Panc1 (cell line): ENCODE data around the gene RIPOR2. TPM values are rescaled to one million over a fixed set of nuclear protein-coding genes. Genes with fewer than 3 reads are reported as not detected.

Experiments
- ATAC-seq: fragments of 200-7000 bp; cut with Tn5 transposase; 2 replicates; pipeline ENCODE4 v1.9.1; 2020; ENCODE audit warnings: mild to moderate bottlenecking, moderate library complexity
- Bru-seq: library from RNA; stranded (reverse); fragments of 400-500 nt; gene quantifications from one replicate; lab custom pipeline; 2021; lab: Mats Ljungman, UMichigan
- BruChase-seq, 2 experiments: library from RNA; stranded (reverse); fragments of 400-500 nt; gene quantifications; one replicate each; lab custom pipeline; 2021; lab: Mats Ljungman, UMichigan
- BruUV-seq: library from RNA; stranded (reverse); fragments of 400-500 nt; replicated peaks from 2 replicates; lab custom pipeline; 2021; lab: Mats Ljungman, UMichigan
- CTCF ChIA-PET: fragments of 300-600 bp; sonication (Branson Sonifier 250); formaldehyde crosslinking; loops from one replicate; lab custom pipeline; 2022; ENCODE audit warnings: antibody characterized with exemption; lab: Charles Lee
- POLR2A ChIA-PET: fragments of 300-600 bp; sonication (Branson Sonifier 250); formaldehyde crosslinking; loops from one replicate; lab custom pipeline; 2022; ENCODE audit warnings: antibody characterized with exemption; lab: Charles Lee
- DNase-seq: peaks from one replicate; pipeline ENCODE4 v3.0.0-alpha.2; 2010; ENCODE audit warnings: low read depth, low spot score
- H3K27ac ChIP-seq: 2 replicates; pipeline ENCODE4 v1.5.1; 2011; ENCODE audit warnings: mild to moderate bottlenecking, low read length, inconsistent platforms
- H3K27me3 ChIP-seq: fragments of 200-500 bp; sonication (Bioruptor generic); 2 replicates; pipeline ENCODE4 v1.6.0; 2014; ENCODE audit warnings: low read length, inconsistent platforms; ENCODE audit not compliant: control insufficient read depth, insufficient read depth
- H3K36me3 ChIP-seq: fragments of 200-500 bp; sonication (Bioruptor generic); 2 replicates; pipeline ENCODE4 v1.5.1; 2014; ENCODE audit warnings: inconsistent platforms, mild to moderate bottlenecking, low read length, moderate library complexity; ENCODE audit not compliant: control insufficient read depth, insufficient read depth
- H3K4me1 ChIP-seq: 2 replicates; pipeline ENCODE4 v1.5.1; 2011; ENCODE audit warnings: inconsistent platforms, mild to moderate bottlenecking, low read length, moderate library complexity; ENCODE audit not compliant: control insufficient read depth, insufficient read depth
- H3K4me3 ChIP-seq, 2 experiments: 2 replicates each; pipeline ENCODE4 v1.5.1; 2011 to 2012; ENCODE audit warnings: low read depth in 2 of 2, low read length in 2 of 2, mild to moderate bottlenecking in 2 of 2, inconsistent platforms in 1 of 2, moderate library complexity in 1 of 2
- H3K9me3 ChIP-seq: fragments of 200-500 bp; sonication (Bioruptor generic); 2 replicates; pipeline ENCODE4 v1.5.1; 2014; ENCODE audit warnings: low read depth, mild to moderate bottlenecking, inconsistent platforms, low read length, moderate library complexity; ENCODE audit not compliant: control insufficient read depth, insufficient read depth
- POLR2AphosphoS5 ChIP-seq: IDR thresholded peaks from 2 replicates; pipeline ENCODE4 v1.6.1; 2012; ENCODE audit warnings: mild to moderate bottlenecking, low read depth, low read length, moderate library complexity
- SIN3A ChIP-seq: IDR thresholded peaks from 2 replicates; pipeline ENCODE4 v1.6.1; 2012; ENCODE audit warnings: low read depth, mild to moderate bottlenecking, low read length, moderate library complexity, borderline replicate concordance; ENCODE audit not compliant: insufficient read depth
- TCF7L2 ChIP-seq: IDR thresholded peaks from 2 replicates; pipeline ENCODE4 v1.6.1; 2011; ENCODE audit warnings: mild to moderate bottlenecking, low read depth, low read length, inconsistent platforms
- in situ Hi-C: cut with HindIII; loops from 2 replicates; pipeline ENCODE4 v1.10.0; 2016; ENCODE audit warnings: low sequenced_read_pairs, low pct_unique_long_range_greater_than_20kb
- intact Hi-C: fragments of 100-400 bp; cut with micrococcal nuclease; formaldehyde crosslinking; loops from one replicate; pipeline ENCODE4 v1.10.0; 2022; ENCODE audit not compliant: unreplicated experiment
- long read RNA-seq: library from polyadenylated mRNA; unstranded; transcript quantifications from one replicate; pipeline ENCODE4 v2.0.0, GENCODE V29; 2021; ENCODE audit not compliant: unreplicated experiment
- polyA plus RNA-seq: library from polyadenylated mRNA; unstranded; fragments of >200 nt; gene quantifications from one replicate; pipeline ENCODE4 v1.2.1, GENCODE V29; 2012; ENCODE audit warnings: missing spikeins; ENCODE audit not compliant: insufficient read length
- total RNA-seq: library from RNA; stranded (reverse); gene quantifications from one replicate; pipeline ENCODE4 v1.2.1, GENCODE V29; 2021; ENCODE audit not compliant: unreplicated experiment
- TF ChIP-seq, protein P1 (sequence below): fragments of 450-650 bp; IDR thresholded peaks from 2 replicates; pipeline ENCODE4 v1.5.1; 2017; ENCODE audit warnings: mild to moderate bottlenecking
- TF ChIP-seq, protein P2 (sequence below), 2 experiments: IDR thresholded peaks; 2 replicates each; pipeline ENCODE4 v1.6.1; 2011 to 2012; ENCODE audit warnings: low read depth in 2 of 2, control low read depth in 1 of 2, low read length in 1 of 2, mild to moderate bottlenecking in 1 of 2, moderate library complexity in 1 of 2; ENCODE audit not compliant: insufficient read depth in 1 of 2

The RIPOR2 gene, protein sequence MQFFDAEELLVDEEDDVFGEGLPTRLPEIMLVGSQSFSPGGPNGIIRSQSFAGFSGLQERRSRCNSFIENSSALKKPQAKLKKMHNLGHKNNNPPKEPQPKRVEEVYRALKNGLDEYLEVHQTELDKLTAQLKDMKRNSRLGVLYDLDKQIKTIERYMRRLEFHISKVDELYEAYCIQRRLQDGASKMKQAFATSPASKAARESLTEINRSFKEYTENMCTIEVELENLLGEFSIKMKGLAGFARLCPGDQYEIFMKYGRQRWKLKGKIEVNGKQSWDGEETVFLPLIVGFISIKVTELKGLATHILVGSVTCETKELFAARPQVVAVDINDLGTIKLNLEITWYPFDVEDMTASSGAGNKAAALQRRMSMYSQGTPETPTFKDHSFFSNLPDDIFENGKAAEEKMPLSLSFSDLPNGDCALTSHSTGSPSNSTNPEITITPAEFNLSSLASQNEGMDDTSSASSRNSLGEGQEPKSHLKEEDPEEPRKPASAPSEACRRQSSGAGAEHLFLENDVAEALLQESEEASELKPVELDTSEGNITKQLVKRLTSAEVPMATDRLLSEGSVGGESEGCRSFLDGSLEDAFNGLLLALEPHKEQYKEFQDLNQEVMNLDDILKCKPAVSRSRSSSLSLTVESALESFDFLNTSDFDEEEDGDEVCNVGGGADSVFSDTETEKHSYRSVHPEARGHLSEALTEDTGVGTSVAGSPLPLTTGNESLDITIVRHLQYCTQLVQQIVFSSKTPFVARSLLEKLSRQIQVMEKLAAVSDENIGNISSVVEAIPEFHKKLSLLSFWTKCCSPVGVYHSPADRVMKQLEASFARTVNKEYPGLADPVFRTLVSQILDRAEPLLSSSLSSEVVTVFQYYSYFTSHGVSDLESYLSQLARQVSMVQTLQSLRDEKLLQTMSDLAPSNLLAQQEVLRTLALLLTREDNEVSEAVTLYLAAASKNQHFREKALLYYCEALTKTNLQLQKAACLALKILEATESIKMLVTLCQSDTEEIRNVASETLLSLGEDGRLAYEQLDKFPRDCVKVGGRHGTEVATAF
- total RNA-seq (0.54 TPM), Bru-seq, nascent RNA (percentile 6 among the genes with signal in this experiment), BruChase-seq, experiment 1, labeled RNA remaining after a 2-hour chase (percentile 8 among the genes with signal in this experiment), BruChase-seq, experiment 2, labeled RNA remaining after a 6-hour chase (percentile 11 among the genes with signal in this experiment)
- polyA plus RNA-seq: not detected
- long read RNA-seq: 0 reads

DNA sequence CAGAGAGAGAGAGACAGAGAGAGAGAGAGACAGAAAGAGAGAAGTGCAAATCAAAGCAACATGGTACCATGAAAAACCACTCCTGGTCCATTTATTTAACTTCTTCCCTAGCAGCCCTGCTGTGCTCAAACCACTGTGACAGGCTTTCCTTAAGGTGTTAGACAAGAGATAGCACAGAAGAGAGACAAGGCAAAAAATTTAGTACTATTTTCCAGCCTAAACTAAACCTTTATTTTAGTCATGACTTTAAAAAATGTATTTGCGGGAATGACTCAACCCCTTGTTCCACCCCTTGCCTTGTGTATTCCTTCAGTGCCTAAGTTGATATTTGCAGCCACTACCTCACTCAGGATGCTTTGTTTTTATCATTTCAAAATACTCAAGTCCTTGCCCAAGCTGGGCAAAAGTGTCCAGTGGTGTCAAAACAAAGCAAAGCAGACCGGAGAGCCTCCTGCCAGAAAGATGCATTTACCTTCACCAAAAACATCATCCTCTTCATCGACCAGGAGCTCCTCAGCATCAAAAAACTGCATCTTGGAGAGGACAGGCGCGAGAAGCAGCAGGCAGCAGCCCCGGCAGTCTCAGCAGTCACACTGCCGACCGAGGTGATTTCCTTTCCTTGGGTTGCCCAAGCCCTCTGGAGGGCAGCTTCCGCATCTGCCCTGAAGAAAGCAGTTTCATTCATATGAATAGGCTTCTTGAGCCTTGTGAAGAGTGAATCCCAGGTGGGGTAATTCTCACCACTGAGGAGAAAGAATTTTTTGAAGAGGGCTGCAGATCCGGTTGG lies at the start of gene RIPOR2:
Gene RIPOR2, minus strand, starts transcription at position 595 of the 787 bp plus-strand sequence. Its CDS starts 62 bp downstream, at position 533.
- H3K36me3 ChIP-seq: no peaks in the 10 kb centered on the region
- no peak for TF ChIP-seq SIN3A
- no peak for TF ChIP-seq POLR2AphosphoS5
- TF ChIP-seq TCF7L2: no peak
- TF ChIP-seq, protein P1, sequence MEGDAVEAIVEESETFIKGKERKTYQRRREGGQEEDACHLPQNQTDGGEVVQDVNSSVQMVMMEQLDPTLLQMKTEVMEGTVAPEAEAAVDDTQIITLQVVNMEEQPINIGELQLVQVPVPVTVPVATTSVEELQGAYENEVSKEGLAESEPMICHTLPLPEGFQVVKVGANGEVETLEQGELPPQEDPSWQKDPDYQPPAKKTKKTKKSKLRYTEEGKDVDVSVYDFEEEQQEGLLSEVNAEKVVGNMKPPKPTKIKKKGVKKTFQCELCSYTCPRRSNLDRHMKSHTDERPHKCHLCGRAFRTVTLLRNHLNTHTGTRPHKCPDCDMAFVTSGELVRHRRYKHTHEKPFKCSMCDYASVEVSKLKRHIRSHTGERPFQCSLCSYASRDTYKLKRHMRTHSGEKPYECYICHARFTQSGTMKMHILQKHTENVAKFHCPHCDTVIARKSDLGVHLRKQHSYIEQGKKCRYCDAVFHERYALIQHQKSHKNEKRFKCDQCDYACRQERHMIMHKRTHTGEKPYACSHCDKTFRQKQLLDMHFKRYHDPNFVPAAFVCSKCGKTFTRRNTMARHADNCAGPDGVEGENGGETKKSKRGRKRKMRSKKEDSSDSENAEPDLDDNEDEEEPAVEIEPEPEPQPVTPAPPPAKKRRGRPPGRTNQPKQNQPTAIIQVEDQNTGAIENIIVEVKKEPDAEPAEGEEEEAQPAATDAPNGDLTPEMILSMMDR: no peak
- TF ChIP-seq, protein P2, sequence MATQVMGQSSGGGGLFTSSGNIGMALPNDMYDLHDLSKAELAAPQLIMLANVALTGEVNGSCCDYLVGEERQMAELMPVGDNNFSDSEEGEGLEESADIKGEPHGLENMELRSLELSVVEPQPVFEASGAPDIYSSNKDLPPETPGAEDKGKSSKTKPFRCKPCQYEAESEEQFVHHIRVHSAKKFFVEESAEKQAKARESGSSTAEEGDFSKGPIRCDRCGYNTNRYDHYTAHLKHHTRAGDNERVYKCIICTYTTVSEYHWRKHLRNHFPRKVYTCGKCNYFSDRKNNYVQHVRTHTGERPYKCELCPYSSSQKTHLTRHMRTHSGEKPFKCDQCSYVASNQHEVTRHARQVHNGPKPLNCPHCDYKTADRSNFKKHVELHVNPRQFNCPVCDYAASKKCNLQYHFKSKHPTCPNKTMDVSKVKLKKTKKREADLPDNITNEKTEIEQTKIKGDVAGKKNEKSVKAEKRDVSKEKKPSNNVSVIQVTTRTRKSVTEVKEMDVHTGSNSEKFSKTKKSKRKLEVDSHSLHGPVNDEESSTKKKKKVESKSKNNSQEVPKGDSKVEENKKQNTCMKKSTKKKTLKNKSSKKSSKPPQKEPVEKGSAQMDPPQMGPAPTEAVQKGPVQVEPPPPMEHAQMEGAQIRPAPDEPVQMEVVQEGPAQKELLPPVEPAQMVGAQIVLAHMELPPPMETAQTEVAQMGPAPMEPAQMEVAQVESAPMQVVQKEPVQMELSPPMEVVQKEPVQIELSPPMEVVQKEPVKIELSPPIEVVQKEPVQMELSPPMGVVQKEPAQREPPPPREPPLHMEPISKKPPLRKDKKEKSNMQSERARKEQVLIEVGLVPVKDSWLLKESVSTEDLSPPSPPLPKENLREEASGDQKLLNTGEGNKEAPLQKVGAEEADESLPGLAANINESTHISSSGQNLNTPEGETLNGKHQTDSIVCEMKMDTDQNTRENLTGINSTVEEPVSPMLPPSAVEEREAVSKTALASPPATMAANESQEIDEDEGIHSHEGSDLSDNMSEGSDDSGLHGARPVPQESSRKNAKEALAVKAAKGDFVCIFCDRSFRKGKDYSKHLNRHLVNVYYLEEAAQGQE (IDR thresholded peaks at IDR 0.05; ENCODE audit: insufficient read depth in 1 of 2, low read depth in 2 of 2, low read length in 1 of 2): no peak
- in situ Hi-C loops (no loop called here), intact Hi-C loops (no loop called here)
- H3K9me3 ChIP-seq: no peaks in the 10 kb centered on the region
- DNase-seq (no peak), ATAC-seq (no peak)
- H3K27ac ChIP-seq: no peak within 1 kb of the TSS
- no peak within 1 kb of the TSS for H3K4me3 ChIP-seq
- no TSS peak for BruUV-seq
- H3K4me1 ChIP-seq: no peaks in the 10 kb centered on the region
- peaks cover 17% of the 10 kb centered on the region for H3K27me3 ChIP-seq
- CTCF ChIA-PET: no interaction called here
- POLR2A ChIA-PET: no interaction called here

DNA sequence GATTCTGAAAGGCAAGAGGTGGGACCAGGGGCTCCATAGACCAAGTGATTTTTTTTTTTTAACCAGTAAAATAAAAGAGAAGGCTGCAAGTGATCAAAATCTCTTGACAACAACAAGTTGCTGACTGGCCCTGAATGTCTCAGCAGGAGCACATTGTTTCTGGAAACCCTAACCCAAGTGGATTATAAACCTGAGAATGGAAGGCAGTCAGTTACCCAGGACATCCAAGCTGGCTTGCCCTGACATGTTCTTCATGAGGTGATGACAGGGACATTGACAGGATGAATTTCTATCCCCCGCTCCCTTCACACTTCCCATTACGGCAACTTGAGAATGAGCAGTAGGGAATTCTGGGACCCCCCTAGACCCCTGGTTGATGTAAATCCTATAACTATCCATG lies 49.6 kb upstream of the RIPOR2 start:
- CTCF ChIA-PET: no interaction called here
- POLR2A ChIA-PET: no interaction called here
- intact Hi-C loops (no loop called here), in situ Hi-C loops (no loop called here)
- DNase-seq (no peak), ATAC-seq (no peak)
- no peaks in the 10 kb centered on the region; the same call in none of the 2 replicates for H3K27me3 ChIP-seq
- TF ChIP-seq POLR2AphosphoS5 (no peak), TCF7L2 (no peak), SIN3A (no peak)
- no peak overlapping the region for H3K4me3 ChIP-seq
- no peaks in the 10 kb centered on the region for H3K36me3 ChIP-seq
- H3K9me3 ChIP-seq: no peaks in the 10 kb centered on the region
- H3K27ac ChIP-seq: no peak overlapping the region
- H3K4me1 ChIP-seq: no peaks in the 10 kb centered on the region
- BruUV-seq: no TSS peak
